ENCODE data around the gene OSCAR. TPM values are rescaled to one million over a fixed set of nuclear protein-coding genes. Genes with fewer than 3 reads are reported as not detected.

Gene OSCAR
- total RNA-seq, 5 donors from 2014 or later (not counting 1 experiment from before 2014, with no cell fraction given), result 0.32 to 0.76 (median 0.58) TPM

GRCh38 chr19:54125713-54126112 lies 25.1 kb upstream of the OSCAR start:
- ChIA-PET CTCF (no interaction called here), POLR2A (no interaction called here)
- Mint-ChIP-seq H3K9me3 (no peaks in the 10 kb centered on the region), H3K27me3 (no peaks in the 10 kb centered on the region), H3K27ac (no peak overlapping the region), H3K4me1 (no peaks in the 10 kb centered on the region), H3K36me3 (peaks cover 46% of the 10 kb centered on the region), H3K4me3 (no peak overlapping the region)
- DNase-seq, result no peak
- Histone ChIP-seq H3K36me3 (ENCODE audit: control insufficient read depth in 2 of 2, extremely low read depth in 1 of 2, insufficient read depth in 1 of 2, low read length in 1 of 2) (peaks cover 36 to 88% of the 10 kb centered on the region in 2 donors), H3K27ac (ENCODE audit: low read length) (no peak overlapping the region), H3K4me1 (ENCODE audit: control insufficient read depth in 1 of 2, extremely low read depth in 1 of 2, insufficient read depth in 2 of 2, low read length in 2 of 2) (no peaks in the 10 kb centered on the region), H3K27me3 (replicated peaks in 1 of 2; ENCODE audit: control insufficient read depth in 2 of 2, extremely low read depth in 1 of 2, insufficient read depth in 2 of 2, low read length in 1 of 2) (no peaks in the 10 kb centered on the region), H3K4me3 (ENCODE audit: control insufficient read depth in 1 of 2, extremely low read depth in 1 of 2, low read length in 1 of 2) (no peak overlapping the region), H3K9me3 (no peaks in the 10 kb centered on the region)
- no peak for ATAC-seq (replicated peaks in 1 of 4)
- WGBS (ENCODE audit: insufficient coverage), result 92% methylated on average over 6 of the region's 9 CpGs

- Histone ChIP-seq H3K9me3 (no peaks in the 10 kb centered on the region), H3K27ac (ENCODE audit: low read length) (no peak overlapping the region), H3K4me3 (ENCODE audit: control insufficient read depth in 1 of 2, extremely low read depth in 1 of 2, low read length in 1 of 2) (no peak overlapping the region), H3K36me3 (ENCODE audit: control insufficient read depth in 2 of 2, extremely low read depth in 1 of 2, insufficient read depth in 1 of 2, low read length in 1 of 2) (peaks cover 34 to 93% of the 10 kb centered on the region in 2 donors), H3K4me1 (ENCODE audit: control insufficient read depth in 1 of 2, extremely low read depth in 1 of 2, insufficient read depth in 2 of 2, low read length in 2 of 2) (no peaks in the 10 kb centered on the region), H3K27me3 (replicated peaks in 1 of 2; ENCODE audit: control insufficient read depth in 2 of 2, extremely low read depth in 1 of 2, insufficient read depth in 2 of 2, low read length in 1 of 2) (no peaks in the 10 kb centered on the region)
- DNase-seq (no peak), ATAC-seq (replicated peaks in 1 of 4) (no peak)
- POLR2A ChIA-PET, result interaction anchor here in 1 of 2 donors (1.1 kb wide), 1 partner anchor 13 kb away, joined by 9 read pairs; the partner anchor contains the start of gene CNOT3
- no peak overlapping the region for H3K27ac Mint-ChIP-seq
- H3K4me1 Mint-ChIP-seq, result no peaks in the 10 kb centered on the region
- H3K36me3 Mint-ChIP-seq, result peaks cover 52% of the 10 kb centered on the region
- WGBS (ENCODE audit: insufficient coverage), result 98% methylated on average over 19 of the region's 19 CpGs
- no peaks in the 10 kb centered on the region for H3K9me3 Mint-ChIP-seq
- no peaks in the 10 kb centered on the region for H3K27me3 Mint-ChIP-seq
- CTCF ChIA-PET, result no interaction called here
- H3K4me3 Mint-ChIP-seq, result no peak overlapping the region
Observed at GRCh38 chr19:54124393-54124792, 23.8 kb upstream of the OSCAR start.

GRCh38 chr19:54123682-54124081 lies 23.1 kb upstream of the OSCAR start:
- H3K27ac ChIP-seq (ENCODE audit: low read length), result no peak overlapping the region
- H3K9me3 Mint-ChIP-seq, result no peaks in the 10 kb centered on the region
- H3K4me1 ChIP-seq (ENCODE audit: control insufficient read depth in 1 of 2, extremely low read depth in 1 of 2, insufficient read depth in 2 of 2, low read length in 2 of 2), result no peaks in the 10 kb centered on the region
- ATAC-seq (replicated peaks in 1 of 4) (no peak), DNase-seq (no peak)
- 94% methylated on average over 15 of the region's 17 CpGs for WGBS (ENCODE audit: insufficient coverage)
- peaks cover 51% of the 10 kb centered on the region for H3K36me3 Mint-ChIP-seq
- no peaks in the 10 kb centered on the region for H3K27me3 Mint-ChIP-seq
- H3K27ac Mint-ChIP-seq, result no peak overlapping the region
- H3K36me3 ChIP-seq (ENCODE audit: control insufficient read depth in 2 of 2, extremely low read depth in 1 of 2, insufficient read depth in 1 of 2, low read length in 1 of 2), result peaks cover 27 to 93% of the 10 kb centered on the region in 2 donors
- H3K4me1 Mint-ChIP-seq, result no peaks in the 10 kb centered on the region
- H3K4me3 ChIP-seq (ENCODE audit: control insufficient read depth in 1 of 2, extremely low read depth in 1 of 2, low read length in 1 of 2), result no peak overlapping the region
- ChIA-PET CTCF (no interaction called here), POLR2A (no interaction called here)
- no peaks in the 10 kb centered on the region for H3K27me3 ChIP-seq (replicated peaks in 1 of 2; ENCODE audit: control insufficient read depth in 2 of 2, extremely low read depth in 1 of 2, insufficient read depth in 2 of 2, low read length in 1 of 2)
- no peaks in the 10 kb centered on the region for H3K9me3 ChIP-seq
- no peak overlapping the region for H3K4me3 Mint-ChIP-seq

- H3K36me3 Mint-ChIP-seq, result peaks cover 41% of the 10 kb centered on the region
- H3K36me3 ChIP-seq (ENCODE audit: control insufficient read depth in 2 of 2, extremely low read depth in 1 of 2, insufficient read depth in 1 of 2, low read length in 1 of 2), result peaks cover 13 to 78% of the 10 kb centered on the region in 2 donors
- H3K9me3 Mint-ChIP-seq, result no peaks in the 10 kb centered on the region
- H3K9me3 ChIP-seq, result no peaks in the 10 kb centered on the region
- H3K4me3 ChIP-seq (ENCODE audit: control insufficient read depth in 1 of 2, extremely low read depth in 1 of 2, low read length in 1 of 2), result no peak overlapping the region
- DNase-seq (no peak), ATAC-seq (replicated peaks in 1 of 4) (no peak)
- peaks cover 8 to 17% (median 17%) of the 10 kb centered on the region in 3 donors for H3K4me1 Mint-ChIP-seq
- no peaks in the 10 kb centered on the region for H3K27me3 ChIP-seq (replicated peaks in 1 of 2; ENCODE audit: control insufficient read depth in 2 of 2, extremely low read depth in 1 of 2, insufficient read depth in 2 of 2, low read length in 1 of 2)
- ChIA-PET POLR2A (no interaction called here), CTCF (interaction anchor here in 1 of 2 donors (0.7 kb wide), 1 partner anchor 1517 kb away, joined by 3 read pairs; no protein-coding TSS in a partner anchor)
- peaks cover 3 to 9% of the 10 kb centered on the region in 2 experiments for H3K4me1 ChIP-seq (ENCODE audit: control insufficient read depth in 1 of 2, extremely low read depth in 1 of 2, insufficient read depth in 2 of 2, low read length in 2 of 2)
- H3K4me3 Mint-ChIP-seq, result no peak overlapping the region
- H3K27ac Mint-ChIP-seq, result no peak overlapping the region
- H3K27ac ChIP-seq (ENCODE audit: low read length), result no peak overlapping the region
- 90% methylated on average over 7 of the region's 10 CpGs for WGBS (ENCODE audit: insufficient coverage)
- H3K27me3 Mint-ChIP-seq, result no peaks in the 10 kb centered on the region
Observed at GRCh38 chr19:54121259-54121658, 20.7 kb upstream of the OSCAR start.

GRCh38 chr19:54115109-54116063 lies 14.8 kb upstream of the OSCAR start, which contains the start of the genes PRPF31 and TFPT:
PRPF31 (plus strand) TSS chr19:54115754; CDS start chr19:54118279, 2,525 bp downstream.
TFPT (minus strand) TSS chr19:54115657; CDS start chr19:54115269, 388 bp downstream.
- CTCF ChIA-PET, result interaction anchor here in 1 of 2 donors (1.8 to 2.9 kb wide), 2 partner anchors 13 to 21 kb away, joined by 8 to 14 read pairs; partner anchors contain the start of genes CNOT3 and NDUFA3
- H3K27me3 Mint-ChIP-seq, result no peaks in the 10 kb centered on the region
- H3K4me1 Mint-ChIP-seq, result peaks cover 32 to 44% (median 40%) of the 10 kb centered on the region in 3 donors
- Histone ChIP-seq H3K27me3 (replicated peaks in 1 of 2; ENCODE audit: control insufficient read depth in 2 of 2, extremely low read depth in 1 of 2, insufficient read depth in 2 of 2, low read length in 1 of 2) (no peaks in the 10 kb centered on the region), H3K4me1 (ENCODE audit: control insufficient read depth in 1 of 2, extremely low read depth in 1 of 2, insufficient read depth in 2 of 2, low read length in 2 of 2) (peaks cover 3 to 35% of the 10 kb centered on the region in 2 experiments), H3K4me3 (ENCODE audit: control insufficient read depth in 1 of 2, extremely low read depth in 1 of 2, low read length in 1 of 2) (peak within 1 kb of the TSS; percentile 82 to 98), H3K36me3 (ENCODE audit: control insufficient read depth in 2 of 2, extremely low read depth in 1 of 2, insufficient read depth in 1 of 2, low read length in 1 of 2) (peaks cover 3 to 29% of the 10 kb centered on the region in 2 donors), H3K27ac (ENCODE audit: low read length) (peak within 1 kb of the TSS; percentile 78), H3K9me3 (no peaks in the 10 kb centered on the region)
- under 1% methylated on average over 45 of the region's 60 CpGs for WGBS (ENCODE audit: insufficient coverage)
- ATAC-seq (replicated peaks in 1 of 4) (peak; percentile 89 to 91 (median 90)), DNase-seq (peak; percentile 92 to 99 (median 95))
- no peaks in the 10 kb centered on the region for H3K9me3 Mint-ChIP-seq
- H3K27ac Mint-ChIP-seq, result peak within 1 kb of the TSS; percentile 86 to 98
- peak within 1 kb of the TSS; percentile 84 to 91 (median 89) for H3K4me3 Mint-ChIP-seq
- H3K36me3 Mint-ChIP-seq, result peaks cover 16% of the 10 kb centered on the region
- POLR2A ChIA-PET, result interaction anchor here (0.5 to 1.4 kb wide), 5 partner anchors 21 to 85 kb away, joined by 3 to 6 read pairs (median 3); partner anchors contain the start of genes CNOT3 (in 1 of the 2), MBOAT7 (in 1 of the 2) and TSEN34 (in 1 of the 2)

Measured in T-cell (primary cell).